Loucy (cell line): ENCODE measurements around the gene GRP.

Experiments
- CTCF ChIP-seq: fragments of 200-600 bp; sonication (generic); conservative IDR thresholded peaks from 2 replicates; pipeline ENCODE4 v1.5.1; 2014; ENCODE audit warnings: mild to moderate bottlenecking, antibody characterized with exemption, low read length
- EZH2phosphoT487 ChIP-seq: fragments of 200-600 bp; IDR thresholded peaks from 2 replicates; pipeline ENCODE4 v1.6.1; 2018; ENCODE audit warnings: antibody characterized with exemption, mild to moderate bottlenecking, moderate library complexity, borderline replicate concordance

- no peak for TF ChIP-seq CTCF
- TF ChIP-seq EZH2phosphoT487 = no peak
Measured at GRCh38 chr18:59197636-59198035, 22.3 kb upstream of the GRP start.
